Gastrocnemius medialis (tissue), 4 donors: ENCODE data around the gene KCTD16.

Experiments
- POLR2A ChIP-seq, 2 donors: fragments of 450-650 bp; IDR thresholded peaks; one replicate each; pipeline ENCODE4 v1.6.1; 2017; ENCODE audit warnings: antibody characterized with exemption in 2 of 2, mild to moderate bottlenecking in 2 of 2, moderate library complexity in 2 of 2
- TF ChIP-seq, protein P1 (sequence below), 5 experiments: fragments of 450-650 bp in 3 of 5; fragments of 200-600 bp in 2 of 5; sonication (generic) in 2 of 5; IDR thresholded peaks in 4 of 5; conservative IDR thresholded peaks in 1 of 5; 1 replicate in 4 of 5; 2 replicates in 1 of 5; pipeline ENCODE4 v1.5.1; 2016 to 2019; ENCODE audit warnings: antibody characterized with exemption in 5 of 5, mild to moderate bottlenecking in 3 of 5, moderate library complexity in 3 of 5

DNA sequence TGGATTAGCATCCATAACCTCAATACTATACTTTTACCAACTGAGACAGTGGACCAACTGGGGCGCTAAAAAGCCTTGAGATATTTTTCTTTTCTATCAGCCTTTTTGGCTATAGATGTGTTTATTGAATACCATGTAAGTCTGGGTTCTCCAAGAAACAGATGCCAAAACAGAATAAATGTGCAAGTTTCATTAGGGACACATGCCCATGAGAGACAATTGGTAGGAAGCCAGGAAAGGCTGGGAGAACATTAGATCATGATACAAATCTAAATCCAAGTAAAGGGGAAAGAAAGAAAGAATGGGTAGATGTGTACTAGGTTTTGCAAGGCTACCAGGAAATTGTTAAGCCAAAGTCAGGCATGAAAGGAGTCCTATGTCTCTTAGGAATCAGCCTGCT is 152.5 kb downstream of the KCTD16 start:
- TF ChIP-seq, protein P1, sequence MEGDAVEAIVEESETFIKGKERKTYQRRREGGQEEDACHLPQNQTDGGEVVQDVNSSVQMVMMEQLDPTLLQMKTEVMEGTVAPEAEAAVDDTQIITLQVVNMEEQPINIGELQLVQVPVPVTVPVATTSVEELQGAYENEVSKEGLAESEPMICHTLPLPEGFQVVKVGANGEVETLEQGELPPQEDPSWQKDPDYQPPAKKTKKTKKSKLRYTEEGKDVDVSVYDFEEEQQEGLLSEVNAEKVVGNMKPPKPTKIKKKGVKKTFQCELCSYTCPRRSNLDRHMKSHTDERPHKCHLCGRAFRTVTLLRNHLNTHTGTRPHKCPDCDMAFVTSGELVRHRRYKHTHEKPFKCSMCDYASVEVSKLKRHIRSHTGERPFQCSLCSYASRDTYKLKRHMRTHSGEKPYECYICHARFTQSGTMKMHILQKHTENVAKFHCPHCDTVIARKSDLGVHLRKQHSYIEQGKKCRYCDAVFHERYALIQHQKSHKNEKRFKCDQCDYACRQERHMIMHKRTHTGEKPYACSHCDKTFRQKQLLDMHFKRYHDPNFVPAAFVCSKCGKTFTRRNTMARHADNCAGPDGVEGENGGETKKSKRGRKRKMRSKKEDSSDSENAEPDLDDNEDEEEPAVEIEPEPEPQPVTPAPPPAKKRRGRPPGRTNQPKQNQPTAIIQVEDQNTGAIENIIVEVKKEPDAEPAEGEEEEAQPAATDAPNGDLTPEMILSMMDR (IDR thresholded peaks at IDR 0.05 in 4 of 5, conservative IDR thresholded peaks at IDR 0.05 in 1 of 5) = no peak
- no peak for TF ChIP-seq POLR2A (IDR thresholded peaks at IDR 0.05)
